Measurements from ENCODE around the gene LDLRAD3. TPM values are rescaled to one million over a fixed set of nuclear protein-coding genes. Genes with fewer than 3 reads are reported as not detected.
A peak's percentile ranks its signal among the peaks of the same experiment; 100 is the strongest.

The LDLRAD3 gene
- total RNA-seq, 4 donors from 2014 or later: 19.4 to 49.5 (median 31.0) TPM

DNA sequence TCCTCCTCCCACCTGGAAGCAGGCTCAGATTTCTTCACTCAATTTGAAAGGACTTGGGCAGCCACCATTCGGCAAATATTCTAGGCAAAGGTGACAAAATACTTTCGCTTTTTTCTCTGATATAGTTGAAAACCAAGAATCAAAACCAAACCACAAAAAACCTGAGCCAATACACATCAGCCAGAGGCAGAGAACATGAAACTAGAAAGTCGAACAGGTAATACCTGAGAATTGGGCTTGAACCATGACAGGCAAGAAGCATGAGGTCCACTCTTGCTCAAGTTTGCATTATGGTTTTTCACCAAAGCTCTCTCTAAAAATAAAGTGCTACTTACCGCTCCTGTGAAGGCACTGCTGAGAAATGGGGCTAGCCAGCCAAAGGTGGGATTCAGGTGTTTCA, 26.2 kb upstream of the LDLRAD3 start:
- no peaks in the 10 kb centered on the region for H3K27me3 ChIP-seq
- H3K36me3 ChIP-seq: no peaks in the 10 kb centered on the region
- no peak overlapping the region for H3K4me3 ChIP-seq
- 97 to 98% methylated on average over 4 of the region's 4 CpGs for WGBS, 2 donors
- no peaks in the 10 kb centered on the region for H3K9me3 ChIP-seq
- TF ChIP-seq POLR2A (IDR thresholded peaks at IDR 0.05) (no peak), EP300 (IDR thresholded peaks at IDR 0.05) (no peak)
- TF ChIP-seq, protein P1, sequence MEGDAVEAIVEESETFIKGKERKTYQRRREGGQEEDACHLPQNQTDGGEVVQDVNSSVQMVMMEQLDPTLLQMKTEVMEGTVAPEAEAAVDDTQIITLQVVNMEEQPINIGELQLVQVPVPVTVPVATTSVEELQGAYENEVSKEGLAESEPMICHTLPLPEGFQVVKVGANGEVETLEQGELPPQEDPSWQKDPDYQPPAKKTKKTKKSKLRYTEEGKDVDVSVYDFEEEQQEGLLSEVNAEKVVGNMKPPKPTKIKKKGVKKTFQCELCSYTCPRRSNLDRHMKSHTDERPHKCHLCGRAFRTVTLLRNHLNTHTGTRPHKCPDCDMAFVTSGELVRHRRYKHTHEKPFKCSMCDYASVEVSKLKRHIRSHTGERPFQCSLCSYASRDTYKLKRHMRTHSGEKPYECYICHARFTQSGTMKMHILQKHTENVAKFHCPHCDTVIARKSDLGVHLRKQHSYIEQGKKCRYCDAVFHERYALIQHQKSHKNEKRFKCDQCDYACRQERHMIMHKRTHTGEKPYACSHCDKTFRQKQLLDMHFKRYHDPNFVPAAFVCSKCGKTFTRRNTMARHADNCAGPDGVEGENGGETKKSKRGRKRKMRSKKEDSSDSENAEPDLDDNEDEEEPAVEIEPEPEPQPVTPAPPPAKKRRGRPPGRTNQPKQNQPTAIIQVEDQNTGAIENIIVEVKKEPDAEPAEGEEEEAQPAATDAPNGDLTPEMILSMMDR (IDR thresholded peaks at IDR 0.05): no peak
- H3K27ac ChIP-seq: no peak overlapping the region
- no peaks in the 10 kb centered on the region for H3K4me1 ChIP-seq
- no peak for DNase-seq (ENCODE audit: low spot score in 2 of 2)

DNA sequence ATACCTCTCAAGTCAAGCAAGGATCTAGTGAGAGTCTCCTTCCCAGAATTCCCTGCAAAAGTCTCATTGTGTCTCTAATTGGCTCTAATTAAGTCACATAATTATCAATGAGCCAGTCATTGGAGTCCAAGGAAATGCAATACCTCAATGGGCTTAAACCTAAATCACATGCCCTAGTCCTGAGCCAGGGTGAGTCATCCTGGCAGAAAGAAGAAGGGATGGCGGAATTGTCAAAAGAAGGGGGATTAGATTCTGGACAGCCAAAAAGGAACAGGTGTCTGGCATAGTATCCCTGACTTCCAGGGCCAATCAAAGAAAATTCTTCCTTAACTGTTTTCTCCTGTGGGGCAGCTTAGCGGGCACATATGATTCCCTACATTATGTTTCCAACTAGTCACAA, 25.1 kb upstream of the LDLRAD3 start:
- TF ChIP-seq, protein P1 (IDR thresholded peaks at IDR 0.05): no peak
- TF ChIP-seq POLR2A (IDR thresholded peaks at IDR 0.05) (no peak), EP300 (IDR thresholded peaks at IDR 0.05) (no peak)
- Histone ChIP-seq H3K4me3 (no peak overlapping the region), H3K9me3 (no peaks in the 10 kb centered on the region), H3K36me3 (no peaks in the 10 kb centered on the region), H3K4me1 (no peaks in the 10 kb centered on the region), H3K27ac (peak overlapping the region in 1 of 4 donors; percentile 37), H3K27me3 (no peaks in the 10 kb centered on the region)
- no peak for DNase-seq (ENCODE audit: low spot score in 2 of 2)
- WGBS, 2 donors: 89 to 94% methylated on average over 2 of the region's 2 CpGs

DNA sequence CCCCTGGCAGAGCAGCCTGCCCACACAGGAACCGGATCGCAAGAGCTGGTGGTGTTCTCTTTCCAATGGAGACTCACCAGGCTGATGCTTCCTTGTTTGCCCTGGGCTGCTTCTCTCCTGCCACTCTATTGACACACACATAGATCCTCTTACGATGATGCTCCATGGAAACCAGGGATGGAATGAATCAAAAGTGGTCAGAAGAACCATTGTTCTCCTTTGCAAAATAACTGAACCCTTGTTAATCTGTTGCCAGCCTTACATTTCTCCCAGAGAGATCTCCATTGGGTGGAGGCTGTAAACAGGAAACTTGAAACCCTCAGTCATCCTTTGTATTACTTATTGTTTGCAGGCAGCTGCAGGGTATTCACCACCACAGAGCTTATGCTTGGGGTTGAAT, 24.6 kb upstream of the LDLRAD3 start:
- Histone ChIP-seq H3K27me3 (no peaks in the 10 kb centered on the region), H3K4me1 (no peaks in the 10 kb centered on the region), H3K4me3 (no peak overlapping the region), H3K36me3 (no peaks in the 10 kb centered on the region), H3K27ac (peak overlapping the region in 1 of 4 donors; percentile 37), H3K9me3 (no peaks in the 10 kb centered on the region)
- 40 to 52% methylated on average over 3 of the region's 3 CpGs for WGBS, 2 donors
- no peak for TF ChIP-seq EP300 (IDR thresholded peaks at IDR 0.05)
- TF ChIP-seq, protein P1 (IDR thresholded peaks at IDR 0.05): no peak
- no peak for TF ChIP-seq POLR2A (IDR thresholded peaks at IDR 0.05)
- no peak for DNase-seq (ENCODE audit: low spot score in 2 of 2)

DNA sequence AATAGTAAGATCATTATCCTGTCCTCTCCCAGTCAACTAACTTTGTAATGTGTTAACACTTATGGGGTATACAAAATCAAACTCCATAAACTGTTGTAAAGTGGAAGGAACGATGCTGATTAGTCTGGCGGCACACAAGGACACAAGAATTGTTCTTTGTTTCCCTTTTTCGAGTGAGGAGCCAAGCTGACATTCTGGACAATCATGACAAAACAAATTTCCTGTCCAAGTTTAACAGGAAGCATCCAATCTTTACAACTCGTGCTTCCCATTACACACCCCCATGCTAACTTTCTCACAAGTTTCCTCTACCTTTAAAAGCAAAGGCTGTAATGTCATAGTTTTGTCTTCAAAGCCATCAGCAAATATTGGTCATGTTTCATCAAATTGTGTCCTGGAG, 20.4 kb upstream of the LDLRAD3 start:
- Histone ChIP-seq H3K36me3 (no peaks in the 10 kb centered on the region), H3K4me1 (peaks cover 0 to 8% (median 0%) of the 10 kb centered on the region in 4 donors), H3K9me3 (no peaks in the 10 kb centered on the region), H3K4me3 (no peak overlapping the region), H3K27me3 (no peaks in the 10 kb centered on the region), H3K27ac (no peak overlapping the region)
- 20 to 24% methylated on average over 4 of the region's 4 CpGs for WGBS, 2 donors
- TF ChIP-seq EP300 (IDR thresholded peaks at IDR 0.05) (no peak), POLR2A (IDR thresholded peaks at IDR 0.05) (no peak)
- TF ChIP-seq, protein P1 (IDR thresholded peaks at IDR 0.05): no peak
- no peak for DNase-seq (ENCODE audit: low spot score in 2 of 2)

DNA sequence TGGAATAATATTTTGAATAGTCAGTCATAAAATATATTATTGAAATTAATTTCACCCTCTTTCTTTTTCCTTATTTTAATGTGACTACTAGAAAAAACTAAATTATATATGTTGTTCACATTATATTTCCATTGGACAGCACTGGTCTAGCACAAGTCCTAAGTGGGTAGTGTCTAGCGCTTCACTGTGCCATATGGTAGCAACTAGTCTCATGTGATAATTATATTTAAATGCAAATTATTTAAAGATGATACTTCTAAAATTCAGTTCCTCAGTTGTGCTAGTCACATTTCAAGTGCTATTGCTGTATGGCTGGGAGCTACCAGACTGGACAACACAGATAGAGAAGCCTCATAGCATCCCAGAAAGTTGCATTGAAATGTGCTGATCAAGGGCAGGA, 19.1 kb upstream of the LDLRAD3 start:
- DNase-seq (ENCODE audit: low spot score in 2 of 2): no peak
- TF ChIP-seq, protein P1 (IDR thresholded peaks at IDR 0.05): no peak
- TF ChIP-seq EP300 (IDR thresholded peaks at IDR 0.05) (no peak), POLR2A (IDR thresholded peaks at IDR 0.05) (no peak)
- H3K27ac ChIP-seq: no peak overlapping the region
- H3K9me3 ChIP-seq: no peaks in the 10 kb centered on the region
- 98 to 100% methylated on average over 1 of the region's 1 CpG for WGBS, 2 donors
- no peaks in the 10 kb centered on the region for H3K36me3 ChIP-seq
- H3K27me3 ChIP-seq: no peaks in the 10 kb centered on the region
- peaks cover 0 to 8% (median 0%) of the 10 kb centered on the region in 4 donors for H3K4me1 ChIP-seq
- H3K4me3 ChIP-seq: no peak overlapping the region
